ENCODE measurements around the gene PDE7B. TPM values are rescaled to one million over a fixed set of nuclear protein-coding genes. Genes with fewer than 3 reads are reported as not detected.

The PDE7B gene
- total and polyA plus RNA-seq, 2 of the 4 experiments (the other 2 are of a cell fraction) = 7.8 to 12.4 TPM

DNA sequence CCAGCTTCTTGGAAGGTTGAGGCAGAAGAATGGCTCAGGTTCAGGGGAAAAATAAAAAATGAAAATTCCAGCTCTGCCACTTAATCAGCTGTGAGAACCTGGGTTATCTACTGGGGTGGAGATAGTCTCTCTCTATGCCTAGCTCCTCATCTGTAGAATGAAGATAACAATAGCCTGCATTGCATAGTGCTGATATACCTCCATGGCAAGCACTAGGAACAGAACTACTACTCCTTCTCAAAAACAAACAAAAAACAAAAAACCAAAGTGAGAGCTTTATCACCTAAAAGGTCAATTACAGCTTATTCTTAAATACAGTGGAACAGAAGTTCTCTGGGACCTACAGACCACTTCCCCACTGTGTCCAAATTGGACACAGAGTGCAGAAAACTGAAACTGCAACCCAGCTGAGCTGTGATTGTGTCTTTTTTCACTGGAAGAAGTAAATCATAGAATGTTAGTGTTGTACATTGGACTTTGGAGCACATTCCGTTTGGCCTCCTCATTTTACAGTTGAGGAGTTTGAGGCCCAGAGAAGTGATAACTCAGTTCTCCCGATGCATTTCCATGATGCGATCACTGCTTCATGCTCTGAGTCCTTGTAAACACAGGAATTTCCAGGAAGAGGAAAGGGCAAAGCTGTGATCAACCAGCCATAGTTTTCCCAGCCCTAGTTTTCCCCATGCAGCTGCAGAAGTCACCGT, 375.3 kb downstream of the PDE7B start (continued):
- TF ChIP-seq BHLHE40 (IDR thresholded peaks at IDR 0.05; ENCODE audit: low read depth, low read length) = no peak

DNA sequence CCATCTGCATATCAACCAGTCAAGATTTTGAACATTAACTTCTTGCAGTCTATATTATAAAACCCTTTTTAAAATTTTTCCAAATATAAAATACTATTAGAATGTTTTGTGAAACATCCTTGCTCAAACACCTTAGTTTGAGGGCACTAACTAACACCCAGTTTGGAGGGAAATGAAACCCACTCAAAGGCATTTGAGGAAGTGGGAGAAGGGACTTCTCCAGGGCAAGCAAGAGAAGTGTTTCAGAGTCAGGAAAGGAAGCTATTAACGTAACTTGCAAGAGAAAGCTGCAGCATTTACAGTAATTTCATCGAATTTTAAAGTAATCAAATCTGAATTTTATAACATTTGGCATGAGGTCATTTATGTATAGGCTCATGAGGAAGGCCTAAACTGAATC, 377.3 kb downstream of the PDE7B start:
- 0 out of 2 replicates have a peak overlapping the region, but pooled peaks have one; percentile 28 for H4K91ac ChIP-seq (ENCODE audit: insufficient read depth, low read depth, low read length)
- no peak overlapping the region; the same call in 1 of the 2 replicates for H2BK120ac ChIP-seq (ENCODE audit: low read depth, low read length)
- H3K9me1 ChIP-seq (ENCODE audit: insufficient read depth, low read length) = no peaks in the 10 kb centered on the region; the same call in 1 of the 2 replicates
- in situ Hi-C loops (cut with MboI; ENCODE audit: low sequenced_read_pairs) (loop anchor here (5.0 kb wide), 1 partner anchor 692 kb away; no protein-coding TSS in a partner anchor), dilution Hi-C loops (cut with HindIII; ENCODE audit: low sequenced_read_pairs, unreplicated experiment) (no loop called here), intact Hi-C loops (cut with micrococcal nuclease) (loop anchor here (5.0 to 10.0 kb wide), 4 partner anchors 212 to 494 kb away; partner anchors contain the start of gene PDE7B)
- no peak overlapping the region for H4K8ac ChIP-seq (ENCODE audit: low read depth in 2 of 2, low read length in 2 of 2)
- no peak overlapping the region for H3K27ac ChIP-seq (ENCODE audit: insufficient read depth, low read length)
- H3K4me2 ChIP-seq (ENCODE audit: low read depth, low read length) = no peak overlapping the region
- no peak overlapping the region for H2BK15ac ChIP-seq (ENCODE audit: low read depth, low read length)
- no peak overlapping the region for H3K9ac ChIP-seq (ENCODE audit: low read depth, low read length)
- H3K4me3 ChIP-seq (ENCODE audit: insufficient read depth, low read depth, low read length) = no peak overlapping the region
- no peak overlapping the region for H3K18ac ChIP-seq (ENCODE audit: low read depth, low read length)
- no peaks in the 10 kb centered on the region for H4K20me1 ChIP-seq (ENCODE audit: insufficient read depth, low read length)
- H3K56ac ChIP-seq (ENCODE audit: extremely low read depth, insufficient read depth, low read length) = no peak overlapping the region
- no peak overlapping the region for H2BK20ac ChIP-seq (ENCODE audit: low read depth, low read length)
- H3K36me3 ChIP-seq (ENCODE audit: control insufficient read depth, insufficient read depth, low read length) = no peaks in the 10 kb centered on the region
- H3K9me3 ChIP-seq (ENCODE audit: control insufficient read depth, insufficient read depth, low read length) = peaks cover 2% of the 10 kb centered on the region; the same call in 1 of the 2 replicates
- ATAC-seq (ENCODE audit: low read depth) (no peak), DNase-seq (no peak)
- H3K27me3 ChIP-seq (ENCODE audit: control insufficient read depth, insufficient read depth, low read length) = no peaks in the 10 kb centered on the region
- H2AK9ac ChIP-seq (replicated peaks; ENCODE audit: low read depth, low read length, poor library complexity) = no peak overlapping the region
- H3K4me1 ChIP-seq (ENCODE audit: control insufficient read depth, insufficient read depth, low read length) = peaks cover 7% of the 10 kb centered on the region
- no peak overlapping the region for H2BK5ac ChIP-seq (ENCODE audit: low read depth, low read length, poor library complexity, severe bottlenecking)
- H3K14ac ChIP-seq (replicated peaks; ENCODE audit: low read depth, low read length) = no peak overlapping the region
- no peak overlapping the region for H4K5ac ChIP-seq (ENCODE audit: low read depth, low read length)
- H3K79me1 ChIP-seq (ENCODE audit: low read depth in 1 of 2, low read length in 2 of 2) = no peaks in the 10 kb centered on the region
- no peak overlapping the region for H2AFZ ChIP-seq (replicated peaks; ENCODE audit: low read length, poor library complexity)
- POLR2A ChIA-PET (ENCODE audit: unreplicated experiment) = no interaction called here
- H3K4ac ChIP-seq (ENCODE audit: low read depth, low read length) = no peak overlapping the region
- no CpG with 5 or more reads among the region's 2 CpGs for WGBS, 2 experiments (ENCODE audit: extremely low coverage in 2 of 2, insufficient read length in 1 of 2)
- CTCF ChIA-PET = no interaction called here
- no TSS peak for BruUV-seq (replicated peaks)
- H2AK5ac ChIP-seq (ENCODE audit: low read depth, low read length) = no peak overlapping the region
- H3K23ac ChIP-seq (ENCODE audit: low read depth, low read length) = no peak overlapping the region
- TF ChIP-seq, protein P1, sequence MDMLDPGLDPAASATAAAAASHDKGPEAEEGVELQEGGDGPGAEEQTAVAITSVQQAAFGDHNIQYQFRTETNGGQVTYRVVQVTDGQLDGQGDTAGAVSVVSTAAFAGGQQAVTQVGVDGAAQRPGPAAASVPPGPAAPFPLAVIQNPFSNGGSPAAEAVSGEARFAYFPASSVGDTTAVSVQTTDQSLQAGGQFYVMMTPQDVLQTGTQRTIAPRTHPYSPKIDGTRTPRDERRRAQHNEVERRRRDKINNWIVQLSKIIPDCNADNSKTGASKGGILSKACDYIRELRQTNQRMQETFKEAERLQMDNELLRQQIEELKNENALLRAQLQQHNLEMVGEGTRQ (IDR thresholded peaks at IDR 0.05; ENCODE audit: low read depth, low read length) = no peak
- TF ChIP-seq RAD21 (IDR thresholded peaks at IDR 0.05; ENCODE audit: low read length) (no peak), CEBPB (IDR thresholded peaks at IDR 0.05; ENCODE audit: low read depth, low read length) (no peak), RCOR1 (IDR thresholded peaks at IDR 0.05; ENCODE audit: insufficient replicate concordance, low read length) (no peak), MXI1 (IDR thresholded peaks at IDR 0.05; ENCODE audit: borderline replicate concordance, low read depth, low read length) (no peak), POLR2A (IDR thresholded peaks at IDR 0.05; ENCODE audit: low read depth, low read length) (no peak), BHLHE40 (IDR thresholded peaks at IDR 0.05; ENCODE audit: low read depth, low read length) (no peak), MAFK (IDR thresholded peaks at IDR 0.05; ENCODE audit: low read depth, low read length) (no peak), MAZ (IDR thresholded peaks at IDR 0.05; ENCODE audit: borderline replicate concordance, low read depth, low read length) (no peak), SMC3 (IDR thresholded peaks at IDR 0.05; ENCODE audit: low read depth, low read length) (no peak), CHD1 (IDR thresholded peaks at IDR 0.05; ENCODE audit: low read depth, low read length) (no peak), NFE2L2 (IDR thresholded peaks at IDR 0.05; ENCODE audit: low read depth, low read length) (no peak), FOS (IDR thresholded peaks at IDR 0.05; ENCODE audit: low read depth, low read length) (no peak)
- TF ChIP-seq, protein P2, sequence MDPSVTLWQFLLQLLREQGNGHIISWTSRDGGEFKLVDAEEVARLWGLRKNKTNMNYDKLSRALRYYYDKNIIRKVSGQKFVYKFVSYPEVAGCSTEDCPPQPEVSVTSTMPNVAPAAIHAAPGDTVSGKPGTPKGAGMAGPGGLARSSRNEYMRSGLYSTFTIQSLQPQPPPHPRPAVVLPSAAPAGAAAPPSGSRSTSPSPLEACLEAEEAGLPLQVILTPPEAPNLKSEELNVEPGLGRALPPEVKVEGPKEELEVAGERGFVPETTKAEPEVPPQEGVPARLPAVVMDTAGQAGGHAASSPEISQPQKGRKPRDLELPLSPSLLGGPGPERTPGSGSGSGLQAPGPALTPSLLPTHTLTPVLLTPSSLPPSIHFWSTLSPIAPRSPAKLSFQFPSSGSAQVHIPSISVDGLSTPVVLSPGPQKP (IDR thresholded peaks at IDR 0.05; ENCODE audit: borderline replicate concordance, low read depth, low read length) = no peak
